Measurements from ENCODE around the gene UCN2.

- TF ChIP-seq ZNF274 (IDR thresholded peaks at IDR 0.05; ENCODE audit: low read depth, low read length) (no peak), YY1 (IDR thresholded peaks at IDR 0.05; ENCODE audit: insufficient read depth, insufficient read length) (no peak)
These were observed 27.5 kb downstream of the UCN2 start for GRCh38 chr3:48536116-48536515.

Data from NT2/D1 (cell line).